Trophoblast cell (in vitro differentiated cells and primary cell): ENCODE data around the gene ARMC5.
"Not testable (repeated sequence)": the region's sequence is repeated elsewhere in the genome, so short reads cannot be mapped to it uniquely, and the experiment has no call there.

Experiments
- DNase-seq, 2 donors: peaks; one replicate each; pipeline ENCODE4 v3.0.0-alpha.2; 2016
- H2AFZ ChIP-seq: 2 replicates; pipeline ENCODE4 v1.6.1; 2013; ENCODE audit warnings: low read length, moderate library complexity, mild to moderate bottlenecking; ENCODE audit not compliant: insufficient read depth, poor library complexity
- H2AK5ac ChIP-seq: 2 replicates; pipeline ENCODE4 v1.6.1; 2013; ENCODE audit warnings: mild to moderate bottlenecking, low read length
- H2BK120ac ChIP-seq: 2 replicates; pipeline ENCODE4 v1.6.1; 2013; ENCODE audit warnings: low read length, mild to moderate bottlenecking, moderate library complexity; ENCODE audit not compliant: insufficient read depth, poor library complexity
- H2BK12ac ChIP-seq: 2 replicates; pipeline ENCODE4 v1.6.1; 2013; ENCODE audit warnings: mild to moderate bottlenecking, low read length, moderate library complexity
- H2BK5ac ChIP-seq: 2 replicates; pipeline ENCODE4 v1.6.1; 2013; ENCODE audit warnings: low read length, low read depth, moderate library complexity, mild to moderate bottlenecking; ENCODE audit not compliant: poor library complexity
- H3K14ac ChIP-seq: 2 replicates; pipeline ENCODE4 v1.6.1; 2013; ENCODE audit warnings: mild to moderate bottlenecking, low read length
- H3K18ac ChIP-seq: 2 replicates; pipeline ENCODE4 v1.6.1; 2013; ENCODE audit warnings: mild to moderate bottlenecking, low read length
- H3K23ac ChIP-seq: 2 replicates; pipeline ENCODE4 v1.6.1; 2013; ENCODE audit warnings: low read length
- H3K27ac ChIP-seq: 2 replicates; pipeline ENCODE4 v1.5.1; 2013; ENCODE audit warnings: low read depth, mild to moderate bottlenecking, inconsistent platforms, low read length, moderate library complexity
- H3K27me3 ChIP-seq: 2 replicates; pipeline ENCODE4 v1.6.1; 2013; ENCODE audit warnings: inconsistent platforms, mild to moderate bottlenecking, low read length, moderate library complexity; ENCODE audit not compliant: insufficient read depth
- H3K36me3 ChIP-seq, 2 experiments: 1 replicate in 1 of 2; 2 replicates in 1 of 2; pipeline ENCODE4 v1.6.1; 2013; ENCODE audit warnings: low read length in 2 of 2, mild to moderate bottlenecking in 2 of 2, moderate library complexity in 1 of 2; ENCODE audit not compliant: insufficient read depth in 2 of 2, control insufficient read depth in 1 of 2
- H3K4ac ChIP-seq: 2 replicates; pipeline ENCODE4 v1.6.1; 2013; ENCODE audit warnings: low read depth, mild to moderate bottlenecking, low read length, moderate library complexity
- H3K4me1 ChIP-seq, 2 experiments: 1 replicate in 1 of 2; 2 replicates in 1 of 2; pipeline ENCODE4 v1.6.1; 2013; ENCODE audit warnings: low read length in 2 of 2, mild to moderate bottlenecking in 2 of 2, moderate library complexity in 1 of 2; ENCODE audit not compliant: insufficient read depth in 2 of 2, control insufficient read depth in 1 of 2
- H3K4me2 ChIP-seq: 2 replicates; pipeline ENCODE4 v1.6.1; 2013; ENCODE audit warnings: inconsistent platforms, mild to moderate bottlenecking, low read length, moderate library complexity
- H3K4me3 ChIP-seq: 2 replicates; pipeline ENCODE4 v1.5.1; 2013; ENCODE audit warnings: mild to moderate bottlenecking, low read depth, low read length, inconsistent platforms
- H3K79me1 ChIP-seq: one replicate; pipeline ENCODE4 v1.6.1; 2013; ENCODE audit warnings: low read length
- H3K79me2 ChIP-seq: 2 replicates; pipeline ENCODE4 v1.6.1; 2013; ENCODE audit warnings: low read length, mild to moderate bottlenecking; ENCODE audit not compliant: control insufficient read depth, insufficient read depth, poor library complexity
- H3K9ac ChIP-seq: 2 replicates; pipeline ENCODE4 v1.6.1; 2013; ENCODE audit warnings: mild to moderate bottlenecking, low read length
- H3K9me3 ChIP-seq: 2 replicates; pipeline ENCODE4 v1.6.1; 2013; ENCODE audit warnings: low read depth, mild to moderate bottlenecking, control low read depth, inconsistent platforms, low read length; ENCODE audit not compliant: insufficient read depth
- H4K12ac ChIP-seq: 2 replicates; pipeline ENCODE4 v1.6.1; 2013; ENCODE audit warnings: low read depth, mild to moderate bottlenecking, low read length, moderate library complexity
- H4K8ac ChIP-seq: 2 replicates; pipeline ENCODE4 v1.6.1; 2013; ENCODE audit warnings: low read depth, mild to moderate bottlenecking, low read length, moderate library complexity
- H4K91ac ChIP-seq: one replicate; pipeline ENCODE4 v1.6.1; 2013; ENCODE audit warnings: low read depth, mild to moderate bottlenecking, low read length, moderate library complexity
- WGBS: extraction: QIAGEN DNeasy Blood & Tissue Kit; methylation state at CpG from one replicate; pipeline ENCODE4 v1.1.7; 2013; ENCODE audit warnings: missing lambda C conversion rate; ENCODE audit not compliant: insufficient read length, insufficient coverage; ENCODE audit errors: extremely low coverage; 5-methylcytosine and 5-hydroxymethylcytosine counted together

The ARMC5 gene

DNA sequence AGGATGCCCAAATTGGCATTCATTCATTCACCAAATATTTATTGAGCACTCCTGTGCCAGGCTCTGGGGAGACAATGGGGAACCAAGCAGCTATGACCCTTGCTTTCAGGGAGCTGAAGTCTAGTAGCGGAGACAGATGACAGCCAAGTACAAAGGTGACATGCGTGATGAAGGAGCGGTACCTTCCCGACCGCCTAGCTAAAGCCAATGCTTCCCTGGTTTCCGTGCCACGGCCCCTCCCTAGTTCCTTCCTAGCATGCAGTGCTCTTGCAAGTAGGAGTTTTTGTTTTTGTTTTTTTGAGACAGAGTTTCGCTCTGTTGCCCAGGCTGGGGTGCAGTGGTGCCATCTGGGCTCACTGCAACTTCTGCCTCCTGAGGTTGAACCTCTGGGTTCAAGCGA lies 20.4 kb downstream of the ARMC5 start:
- Histone ChIP-seq H4K12ac (no peak overlapping the region), H3K9ac (no peak overlapping the region), H3K4me3 (no peak overlapping the region), H3K9me3 (peaks cover 4% of the 10 kb centered on the region), H3K79me2 (peaks cover 2% of the 10 kb centered on the region), H4K91ac (no peak overlapping the region), H3K23ac (no peak overlapping the region), H3K27ac (no peak overlapping the region), H3K4me1 (peaks cover 11 to 14% of the 10 kb centered on the region in 2 experiments), H3K14ac (no peak overlapping the region), H3K4me2 (no peak overlapping the region), H3K27me3 (peaks cover 10% of the 10 kb centered on the region), H2BK12ac (no peak overlapping the region), H3K18ac (no peak overlapping the region), H3K79me1 (peaks cover 3% of the 10 kb centered on the region), H2AK5ac (no peak overlapping the region), H2BK5ac (no peak overlapping the region), H3K4ac (no peak overlapping the region), H2AFZ (no peak overlapping the region), H4K8ac (no peak overlapping the region), H3K36me3 (peaks cover 8 to 12% of the 10 kb centered on the region in 2 experiments), H2BK120ac (no peak overlapping the region)
- no peak for DNase-seq
- WGBS = no CpG with 5 or more reads among the region's 9 CpGs

GRCh38 chr16:31480851-31481536 lies 21.7 kb downstream of the ARMC5 start:
- no peak overlapping the region for H2BK5ac ChIP-seq
- H4K8ac ChIP-seq = no peak overlapping the region
- no peak overlapping the region for H3K18ac ChIP-seq
- no peak overlapping the region for H4K12ac ChIP-seq
- no peak for DNase-seq
- H4K91ac ChIP-seq = no peak overlapping the region
- H3K14ac ChIP-seq = no peak overlapping the region
- H3K27ac ChIP-seq = no peak overlapping the region
- H3K9ac ChIP-seq = no peak overlapping the region
- H3K4me1 ChIP-seq = peaks cover 11 to 14% of the 10 kb centered on the region in 2 experiments
- peaks cover 2% of the 10 kb centered on the region for H3K79me2 ChIP-seq
- no peak overlapping the region for H3K4ac ChIP-seq
- peaks cover 6 to 7% of the 10 kb centered on the region in 2 experiments for H3K36me3 ChIP-seq
- no CpG with 5 or more reads among the region's 7 CpGs for WGBS
- H2AK5ac ChIP-seq = no peak overlapping the region
- no peak overlapping the region for H3K4me3 ChIP-seq
- H3K23ac ChIP-seq = no peak overlapping the region
- H3K4me2 ChIP-seq = no peak overlapping the region
- peaks cover 4% of the 10 kb centered on the region for H3K9me3 ChIP-seq
- H2AFZ ChIP-seq = no peak overlapping the region
- H2BK12ac ChIP-seq = no peak overlapping the region
- H3K79me1 ChIP-seq = peaks cover 3% of the 10 kb centered on the region
- H3K27me3 ChIP-seq = peaks cover 10% of the 10 kb centered on the region
- H2BK120ac ChIP-seq = no peak overlapping the region

DNA sequence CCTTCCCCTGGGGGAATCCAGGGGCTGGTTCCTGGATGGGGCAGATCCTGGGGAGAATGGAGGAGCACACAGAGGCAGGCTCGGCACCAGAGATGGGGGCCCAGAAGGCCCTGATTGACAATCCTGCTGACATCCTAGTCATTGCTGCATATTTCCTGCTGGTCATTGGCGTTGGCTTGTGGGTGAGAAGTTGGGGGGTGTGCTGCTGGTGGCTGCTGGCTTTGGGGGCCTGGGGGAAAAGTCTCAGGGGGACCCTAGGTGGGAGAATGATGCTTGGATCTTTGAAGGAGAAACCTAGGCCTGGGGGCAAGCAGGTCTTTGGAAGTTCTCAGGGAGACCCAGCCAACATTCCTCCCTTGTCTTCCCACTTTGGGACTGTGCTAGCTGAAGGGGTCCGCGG lies 23.8 kb downstream of the ARMC5 start, which contains the start of gene SLC5A2:
Gene SLC5A2, plus strand, starts transcription at position 43 of the 400 bp plus-strand sequence. Its CDS starts 14 bp downstream, at position 57.
- Histone ChIP-seq H3K79me1 (no peaks in the 10 kb centered on the region), H4K12ac (no peak within 1 kb of the TSS), H2AK5ac (no peak within 1 kb of the TSS), H4K8ac (no peak within 1 kb of the TSS), H2BK120ac (no peak within 1 kb of the TSS), H3K14ac (no peak within 1 kb of the TSS), H3K27ac (no peak within 1 kb of the TSS), H2BK12ac (no peak within 1 kb of the TSS), H3K36me3 (no peaks in the 10 kb centered on the region), H2AFZ (no peak within 1 kb of the TSS), H3K4me1 (peaks cover 2 to 10% of the 10 kb centered on the region in 2 experiments), H3K4ac (no peak within 1 kb of the TSS), H3K9ac (peak within 1 kb of the TSS; percentile 5), H2BK5ac (no peak within 1 kb of the TSS), H4K91ac (no peak within 1 kb of the TSS), H3K4me3 (no peak within 1 kb of the TSS), H3K27me3 (peaks cover 23% of the 10 kb centered on the region), H3K23ac (no peak within 1 kb of the TSS), H3K18ac (no peak within 1 kb of the TSS), H3K4me2 (no peak within 1 kb of the TSS), H3K79me2 (no peaks in the 10 kb centered on the region), H3K9me3 (peaks cover 2% of the 10 kb centered on the region)
- no peak for DNase-seq
- no CpG with 5 or more reads among the region's 4 CpGs for WGBS

GRCh38 chr16:31484048-31484447 lies 24.7 kb downstream of the ARMC5 start:
- not testable (repeated sequence) for H4K91ac ChIP-seq, H3K4me2 ChIP-seq, H3K4ac ChIP-seq, H2BK5ac ChIP-seq, H3K4me3 ChIP-seq, H3K79me1 ChIP-seq, H3K23ac ChIP-seq, H2AK5ac ChIP-seq, H4K12ac ChIP-seq, H2BK120ac ChIP-seq, H3K18ac ChIP-seq, H3K14ac ChIP-seq, H3K36me3 ChIP-seq, H3K27ac ChIP-seq, DNase-seq, H3K9me3 ChIP-seq, H3K79me2 ChIP-seq, H2AFZ ChIP-seq, H4K8ac ChIP-seq, H2BK12ac ChIP-seq, H3K9ac ChIP-seq
- no CpG with 5 or more reads among the region's 4 CpGs for WGBS
- H3K4me1 ChIP-seq = peaks cover 7 to 14% of the 10 kb centered on the region in 2 experiments
- H3K27me3 ChIP-seq = peaks cover 32% of the 10 kb centered on the region
